GM19025 (cell line): ENCODE data around the gene PDE4D.

ENCODE experiments used
- ATAC-seq: cut with Tn5 transposase; IDR thresholded peaks from one replicate; pipeline ENCODE4 v1.9.1; 2021; ENCODE audit warnings: mild to moderate bottlenecking, low read depth, moderate library complexity; ENCODE audit not compliant: unreplicated experiment

The PDE4D gene

DNA sequence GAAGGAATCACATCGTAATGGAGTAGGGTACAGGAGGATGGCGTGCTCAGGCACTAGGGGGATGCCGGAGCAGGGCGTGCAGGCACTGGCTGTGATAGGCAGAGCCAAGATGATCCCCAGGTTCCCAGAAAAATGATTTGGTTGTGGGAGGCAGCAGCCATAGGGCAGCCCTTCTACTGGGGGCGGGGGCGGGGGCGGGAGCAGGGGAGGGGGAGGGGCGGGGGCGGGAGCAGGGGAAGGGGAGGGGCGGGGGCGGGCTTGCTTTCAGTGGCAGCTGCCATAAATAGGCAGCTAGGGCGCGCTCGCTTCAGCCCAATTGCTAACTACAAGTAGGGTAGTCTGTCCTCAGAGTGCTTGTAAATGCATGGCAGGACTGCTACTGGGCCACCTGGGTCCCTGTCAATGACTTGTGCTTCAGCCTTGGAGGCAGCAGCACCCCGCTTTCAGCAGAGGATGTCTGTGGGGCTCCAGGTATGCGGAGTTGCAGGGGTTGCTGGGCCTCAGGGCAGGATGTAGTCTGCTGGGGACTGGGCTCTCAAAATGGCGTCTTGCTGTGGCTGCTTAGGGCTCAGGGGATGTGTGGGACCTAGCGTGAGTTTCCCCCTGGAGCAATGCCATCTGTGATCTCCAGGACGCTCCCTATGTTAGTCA, 956.4 kb downstream of the PDE4D start:
- ATAC-seq: no peak

DNA sequence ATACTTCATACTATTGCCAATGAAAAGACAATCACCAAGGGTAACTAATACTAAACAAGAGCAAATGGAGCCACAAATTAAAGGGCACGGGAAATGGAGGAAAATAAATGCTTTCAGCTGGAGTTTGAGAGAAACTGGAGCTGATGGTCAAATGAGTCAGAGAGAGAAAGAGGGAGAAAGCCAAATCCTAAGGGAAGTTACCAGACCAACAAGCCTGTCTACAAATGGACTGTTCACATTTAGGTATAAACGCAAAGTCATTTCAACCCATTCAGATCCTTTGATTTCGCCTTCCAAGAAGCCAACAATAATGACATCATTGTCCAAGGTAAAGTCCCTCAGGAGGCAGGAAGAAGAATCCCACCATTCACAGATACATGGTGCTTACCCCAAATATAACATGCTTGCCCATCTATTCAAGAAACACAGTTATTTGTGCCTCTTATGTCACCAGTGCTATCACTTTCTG, 958.9 kb downstream of the PDE4D start:
- ATAC-seq: no peak

DNA sequence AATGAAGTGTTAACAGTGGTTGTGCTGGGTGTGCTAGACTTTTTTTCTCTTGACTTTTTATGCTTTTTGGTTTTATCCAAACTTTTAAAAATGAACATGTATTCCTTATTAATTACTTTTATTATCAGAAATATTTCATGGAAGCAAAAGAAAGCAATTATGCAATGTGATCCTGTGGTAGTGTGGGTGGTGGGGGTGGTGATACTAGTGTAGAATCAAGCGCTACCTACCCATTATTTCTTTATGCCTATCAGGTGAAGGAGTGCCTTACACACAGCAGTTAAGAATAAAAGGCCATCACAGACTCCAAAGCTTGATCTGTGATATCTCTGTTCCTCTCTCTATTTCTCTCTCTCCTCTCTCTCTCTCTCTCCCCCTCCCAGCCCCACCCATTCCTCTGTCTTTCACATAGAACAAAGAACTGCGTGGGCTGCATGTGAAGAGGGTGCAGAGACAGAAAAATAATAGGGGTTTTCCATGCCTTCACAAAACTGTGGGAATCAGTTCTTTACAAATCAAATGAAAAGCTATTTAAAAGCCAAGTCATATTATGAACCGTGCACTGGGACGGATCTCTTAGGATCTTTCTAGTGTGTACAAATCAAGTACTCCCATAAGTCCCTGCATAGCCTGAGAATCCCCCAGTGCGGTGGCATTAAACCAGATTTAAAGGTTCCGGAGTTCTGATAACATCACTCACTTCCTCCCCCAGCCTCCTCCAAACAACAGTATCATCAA, 959.5 kb downstream of the PDE4D start:
- ATAC-seq: no peak

DNA sequence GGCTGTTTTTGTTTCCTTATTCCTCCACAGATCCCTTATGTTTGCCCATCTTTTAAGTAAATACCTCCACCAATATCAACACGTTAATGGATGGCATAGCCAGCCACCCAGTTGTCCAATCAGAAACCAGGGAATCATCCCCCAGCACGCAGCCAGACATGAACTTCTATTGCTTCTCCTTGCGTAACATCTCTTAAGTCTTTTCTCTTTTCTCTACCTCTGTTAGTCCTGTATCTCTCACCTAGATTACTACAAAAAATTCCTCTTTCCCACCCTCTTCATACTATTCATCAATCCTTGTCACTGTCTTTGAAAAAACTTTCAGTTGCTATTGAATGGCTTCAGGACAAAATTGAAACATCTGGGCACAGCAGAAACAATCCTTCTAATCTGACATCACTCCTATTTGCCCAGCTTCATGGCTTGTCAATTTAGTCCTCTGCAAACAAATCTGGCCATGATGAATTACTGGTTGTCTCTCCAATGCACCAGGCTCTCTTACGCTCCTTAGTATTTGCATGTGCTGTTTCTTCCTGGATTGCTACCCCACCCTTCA, 961.4 kb downstream of the PDE4D start:
- no peak for ATAC-seq

DNA sequence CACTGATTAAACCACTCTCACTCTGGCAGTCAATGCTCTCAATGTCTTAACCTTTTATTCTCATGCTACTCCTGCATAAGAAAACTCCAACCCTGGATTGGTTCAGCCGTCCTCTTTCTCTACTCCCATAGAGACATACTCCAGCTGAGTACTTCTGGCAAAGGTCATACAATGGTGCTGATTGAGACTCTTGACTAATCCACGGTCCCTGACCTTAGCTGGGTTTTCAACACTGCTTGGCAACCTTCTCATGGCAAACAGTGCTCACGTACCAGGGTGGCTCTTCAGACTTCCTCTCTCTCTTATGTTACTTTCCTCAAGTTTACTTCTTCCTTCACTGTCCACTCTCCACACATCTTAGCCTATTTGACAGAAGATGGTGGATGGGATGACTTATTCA, 963.0 kb downstream of the PDE4D start:
- ATAC-seq: no peak

DNA sequence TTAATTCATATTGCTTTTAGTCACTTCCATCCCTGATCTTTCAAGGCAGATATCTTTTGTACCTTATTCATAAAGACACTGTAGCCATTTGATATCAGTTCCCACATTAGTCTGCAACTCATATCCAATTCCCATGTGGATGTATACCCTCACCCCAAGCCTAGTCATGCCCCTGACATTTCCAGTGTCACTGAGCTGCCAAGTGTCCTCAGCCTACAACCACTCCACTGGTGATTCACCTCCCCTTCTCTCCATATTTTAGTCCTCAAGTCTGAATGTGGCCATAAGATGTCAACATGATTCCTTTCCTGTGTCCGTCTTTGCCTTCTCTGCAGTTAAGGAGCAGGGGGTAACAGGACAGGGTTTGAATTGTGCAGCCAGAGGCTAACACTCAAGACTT, 963.8 kb downstream of the PDE4D start:
- ATAC-seq: no peak

DNA sequence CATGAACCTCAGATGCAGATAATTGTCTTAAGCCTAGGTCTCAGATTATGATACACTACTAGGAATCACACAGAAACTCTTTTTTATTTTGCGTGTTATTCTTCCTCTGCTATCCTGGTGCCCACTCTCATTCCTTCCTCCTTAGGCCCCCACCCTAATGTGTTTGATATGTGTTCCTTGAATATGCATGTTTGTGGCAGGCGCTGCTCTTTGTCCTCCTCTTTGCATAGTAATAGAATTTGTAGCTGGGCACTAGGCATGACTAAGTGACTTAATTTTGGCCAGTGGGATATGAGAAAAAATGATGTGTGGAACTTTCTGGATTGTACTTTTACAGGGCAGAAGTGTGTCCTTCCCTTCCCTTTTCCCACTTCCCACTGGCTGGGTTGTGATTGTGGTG, 965.6 kb downstream of the PDE4D start:
- ATAC-seq: no peak

DNA sequence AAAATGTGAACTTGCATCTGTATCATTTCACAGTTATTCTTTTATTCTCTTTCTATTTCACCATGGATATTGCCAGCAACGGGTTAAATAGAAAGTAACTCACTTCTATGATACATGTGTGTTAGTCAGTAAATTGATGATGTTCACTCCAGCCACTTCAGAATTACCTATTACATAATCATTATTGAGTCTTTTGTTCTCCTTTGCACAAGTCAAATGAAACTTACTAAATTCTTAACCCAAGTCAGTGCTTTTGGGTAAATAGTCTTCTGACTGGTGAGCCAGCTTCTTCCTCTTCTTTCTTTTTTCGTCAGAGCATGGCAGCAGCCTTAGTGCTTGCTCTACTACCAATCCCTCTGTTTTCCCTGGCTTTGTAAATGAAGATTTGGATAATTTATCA, 966.3 kb downstream of the PDE4D start:
- ATAC-seq: no peak

DNA sequence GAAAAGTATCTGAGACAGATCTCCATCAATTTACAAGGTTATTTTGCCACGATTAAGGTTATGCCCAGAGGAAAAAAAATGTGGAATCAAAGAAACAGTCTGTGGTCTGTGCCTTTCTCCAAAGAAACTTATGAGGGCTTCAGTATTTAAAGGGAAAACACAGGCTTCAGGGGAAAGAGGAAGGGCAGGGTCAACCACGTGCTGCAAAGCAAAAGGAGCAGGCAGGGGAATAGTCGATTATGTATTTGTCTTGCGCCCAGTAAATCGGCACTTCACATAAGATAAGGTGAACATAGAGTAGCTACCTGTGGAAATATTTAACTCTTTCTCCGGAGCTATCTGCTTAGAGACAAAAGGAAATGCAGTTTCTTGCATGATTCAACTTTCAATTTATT, 967.0 kb downstream of the PDE4D start:
- no peak for ATAC-seq

DNA sequence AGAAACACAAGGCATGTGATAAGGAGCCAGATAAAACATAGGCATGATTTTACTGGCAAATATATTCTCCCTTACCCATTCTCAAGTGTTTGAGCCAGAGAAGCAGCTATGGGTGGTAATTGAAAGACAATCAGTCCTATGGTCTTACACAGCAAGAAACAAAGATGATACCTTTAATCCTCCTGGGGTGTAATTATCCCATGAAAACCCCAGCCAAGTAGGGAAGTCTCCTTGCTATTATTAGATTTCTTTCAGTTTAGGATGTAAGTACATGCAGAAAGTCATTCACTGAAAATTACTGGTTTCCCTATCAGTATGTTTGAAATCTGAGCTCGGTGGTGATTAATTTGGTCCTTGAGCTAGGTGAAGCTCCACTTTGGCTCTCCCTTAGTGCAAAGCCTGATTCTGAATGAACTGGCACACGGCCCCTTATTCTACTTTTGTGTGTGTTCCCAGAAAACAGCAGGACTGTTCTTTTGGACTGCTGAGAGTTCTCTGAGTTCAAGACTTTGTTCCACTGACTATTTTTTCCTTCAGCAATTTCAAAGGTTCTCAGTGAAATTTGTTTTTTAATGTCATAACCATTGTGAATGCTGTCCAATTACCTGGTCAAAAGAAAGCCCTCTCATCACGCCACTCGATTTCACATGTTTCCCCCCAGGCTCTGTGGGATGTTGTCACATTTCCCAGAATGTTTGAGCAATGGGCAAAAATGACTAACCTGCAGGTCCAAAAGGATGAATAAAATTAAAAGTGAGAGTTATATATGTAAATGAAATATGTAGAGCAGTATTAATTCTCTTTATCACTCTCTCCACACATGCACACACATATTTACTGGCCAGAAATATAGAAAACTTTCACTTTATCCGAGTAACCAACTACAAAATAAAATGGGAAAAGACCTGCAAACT, 967.6 kb downstream of the PDE4D start:
- ATAC-seq: no peak

DNA sequence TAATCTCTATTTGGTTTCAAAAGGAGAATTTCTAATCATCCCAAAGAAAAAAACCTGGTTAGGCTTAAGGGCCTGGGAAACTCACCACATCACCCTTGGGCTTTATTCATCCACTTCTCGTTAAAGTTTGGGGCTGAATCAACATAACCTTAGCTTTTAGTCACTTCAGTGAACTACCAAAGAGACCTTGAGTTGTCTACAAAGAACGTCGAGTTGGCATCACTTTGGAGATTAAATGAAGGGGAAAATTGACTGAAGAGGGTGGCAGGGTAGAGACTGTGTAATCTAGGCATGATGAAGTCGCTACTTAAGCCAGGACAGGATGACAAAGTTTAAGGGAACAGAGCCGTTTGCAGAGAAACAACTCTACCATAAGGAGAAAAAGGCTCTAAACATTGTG, 969.2 kb downstream of the PDE4D start:
- ATAC-seq: no peak

DNA sequence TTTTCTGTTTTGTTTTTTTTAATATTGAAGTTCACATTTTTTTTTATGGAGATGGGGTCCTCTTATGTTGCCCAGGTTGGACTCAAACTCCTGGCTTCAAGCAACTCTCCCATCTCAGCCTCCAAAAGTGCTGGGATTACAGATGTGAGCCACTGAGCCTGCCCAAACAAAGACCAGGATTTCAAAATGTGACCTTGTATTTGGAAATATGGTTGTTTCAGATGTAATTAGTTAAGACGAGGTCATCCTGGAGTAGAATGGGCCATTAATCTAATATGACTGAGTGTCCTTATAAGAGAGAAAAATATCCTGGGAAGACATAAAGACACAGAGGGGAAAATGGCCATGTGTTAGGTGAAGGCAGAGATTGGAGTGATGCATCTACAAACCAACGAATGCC, 970.2 kb downstream of the PDE4D start:
- no peak for ATAC-seq

DNA sequence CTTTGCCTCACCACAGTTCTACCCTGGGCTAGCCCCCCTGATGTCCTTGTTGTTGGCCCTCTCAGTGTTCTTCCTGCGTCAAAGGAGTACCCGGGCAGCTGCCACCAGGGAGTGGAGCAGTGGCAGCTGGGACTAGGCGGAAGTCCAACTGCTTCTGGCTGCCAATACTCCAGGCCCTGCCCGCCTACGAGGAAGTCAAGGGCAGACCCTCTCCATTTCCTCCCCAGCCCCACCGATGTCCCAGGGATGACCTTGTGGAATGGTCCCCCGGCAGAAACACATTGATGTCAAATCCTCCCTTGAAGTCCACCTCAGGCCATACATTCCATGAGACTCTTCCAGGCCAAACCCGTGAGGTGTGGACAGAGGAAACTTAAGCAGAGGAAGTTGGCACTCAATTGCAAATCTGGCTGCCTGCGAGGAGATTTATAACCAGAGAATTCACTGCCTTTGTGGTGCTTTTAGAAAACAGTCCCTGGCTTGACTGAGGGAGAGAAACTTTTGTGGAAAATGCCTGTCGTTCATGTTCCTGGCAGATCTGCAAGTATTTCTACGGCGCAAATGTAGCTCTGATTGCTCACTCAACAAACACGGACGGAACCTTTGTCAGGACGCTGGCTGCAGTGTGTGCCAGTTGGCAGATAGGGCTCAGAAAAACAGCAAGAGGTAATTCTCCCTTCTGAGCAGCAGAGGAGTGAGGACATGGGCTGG, 970.9 kb downstream of the PDE4D start:
- ATAC-seq: no peak

DNA sequence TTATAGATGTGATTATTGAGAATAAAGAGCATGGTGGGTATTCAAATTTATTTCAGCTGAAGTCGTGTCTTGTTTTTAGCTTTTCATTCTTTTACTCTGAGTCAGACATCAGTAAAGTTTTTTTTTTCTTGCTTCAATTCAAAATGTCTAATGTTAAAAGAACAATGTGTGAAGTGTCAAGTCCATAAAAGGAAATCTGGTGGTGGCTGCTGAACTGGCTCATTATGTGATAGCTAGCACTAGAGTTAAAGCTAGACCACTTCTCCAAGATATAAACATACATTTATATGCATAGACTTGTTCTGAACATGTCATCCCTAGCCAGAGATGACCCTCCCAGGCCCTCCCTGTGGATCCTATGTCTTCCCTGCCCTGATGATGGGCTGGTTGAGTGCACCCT, 972.4 kb downstream of the PDE4D start:
- no peak for ATAC-seq

DNA sequence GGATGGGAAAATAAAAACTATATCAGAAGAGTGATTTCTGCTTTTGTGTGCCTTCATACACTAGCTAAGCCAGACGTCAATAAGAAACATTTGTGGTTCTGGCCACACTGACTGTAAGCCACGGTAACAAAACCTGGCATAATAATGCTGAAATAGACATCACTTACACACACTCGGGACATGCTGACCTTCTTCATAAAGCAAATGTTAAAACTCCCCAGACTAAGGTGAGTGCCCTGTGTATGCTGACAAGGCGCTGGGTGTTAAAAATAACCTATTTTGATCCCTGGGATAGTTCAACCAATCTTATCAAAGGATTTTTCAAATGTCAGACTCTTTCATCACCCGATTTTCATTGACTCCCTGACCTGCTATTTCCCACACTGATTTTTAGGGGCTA, 973.7 kb downstream of the PDE4D start:
- ATAC-seq: no peak
